Measurements from ENCODE around the gene SSTR3.

DNA sequence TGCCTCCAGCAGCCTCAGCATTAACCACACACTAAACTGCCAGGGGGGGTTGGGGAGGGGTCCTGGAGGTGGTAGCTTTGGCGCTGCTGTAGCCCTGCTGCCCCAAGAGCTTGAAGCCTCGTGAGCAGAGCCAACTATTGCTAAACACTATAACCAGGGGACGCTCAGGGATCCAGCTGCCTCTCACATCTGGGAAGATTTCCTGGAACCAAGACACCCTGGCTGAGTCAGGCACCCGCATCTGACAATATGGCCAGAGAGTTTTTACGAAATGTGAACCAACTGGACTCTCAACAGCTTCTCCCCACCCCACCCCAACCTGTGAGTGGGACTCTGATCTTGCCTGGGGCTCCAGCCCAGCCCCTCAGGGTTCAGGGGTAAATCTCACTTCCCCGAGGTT lies 38.6 kb downstream of the SSTR3 start:
- TF ChIP-seq, protein P1, sequence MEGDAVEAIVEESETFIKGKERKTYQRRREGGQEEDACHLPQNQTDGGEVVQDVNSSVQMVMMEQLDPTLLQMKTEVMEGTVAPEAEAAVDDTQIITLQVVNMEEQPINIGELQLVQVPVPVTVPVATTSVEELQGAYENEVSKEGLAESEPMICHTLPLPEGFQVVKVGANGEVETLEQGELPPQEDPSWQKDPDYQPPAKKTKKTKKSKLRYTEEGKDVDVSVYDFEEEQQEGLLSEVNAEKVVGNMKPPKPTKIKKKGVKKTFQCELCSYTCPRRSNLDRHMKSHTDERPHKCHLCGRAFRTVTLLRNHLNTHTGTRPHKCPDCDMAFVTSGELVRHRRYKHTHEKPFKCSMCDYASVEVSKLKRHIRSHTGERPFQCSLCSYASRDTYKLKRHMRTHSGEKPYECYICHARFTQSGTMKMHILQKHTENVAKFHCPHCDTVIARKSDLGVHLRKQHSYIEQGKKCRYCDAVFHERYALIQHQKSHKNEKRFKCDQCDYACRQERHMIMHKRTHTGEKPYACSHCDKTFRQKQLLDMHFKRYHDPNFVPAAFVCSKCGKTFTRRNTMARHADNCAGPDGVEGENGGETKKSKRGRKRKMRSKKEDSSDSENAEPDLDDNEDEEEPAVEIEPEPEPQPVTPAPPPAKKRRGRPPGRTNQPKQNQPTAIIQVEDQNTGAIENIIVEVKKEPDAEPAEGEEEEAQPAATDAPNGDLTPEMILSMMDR (IDR thresholded peaks at IDR 0.05; ENCODE audit: low read length): no peak
- TF ChIP-seq EZH2 (IDR thresholded peaks at IDR 0.05; ENCODE audit: borderline replicate concordance, low read length): no peak
